ENCODE measurements around the gene VGLL4.
A peak's percentile ranks its signal among the peaks of the same experiment; 100 is the strongest.
"Not testable (repeated sequence)": the region's sequence is repeated elsewhere in the genome, so short reads cannot be mapped to it uniquely, and the experiment has no call there.

The VGLL4 gene

GRCh38 chr3:11643605-11644087 is at the start of gene VGLL4:
TSS of gene VGLL4 (minus strand) at chr3:11643915. CDS start at chr3:11643518, 397 bp downstream.
- peak; percentile 65 for DNase-seq (ENCODE audit: low read depth)

GRCh38 chr3:11692532-11692813 is 48.8 kb upstream of the VGLL4 start:
- DNase-seq (ENCODE audit: low read depth), result no peak

DNA sequence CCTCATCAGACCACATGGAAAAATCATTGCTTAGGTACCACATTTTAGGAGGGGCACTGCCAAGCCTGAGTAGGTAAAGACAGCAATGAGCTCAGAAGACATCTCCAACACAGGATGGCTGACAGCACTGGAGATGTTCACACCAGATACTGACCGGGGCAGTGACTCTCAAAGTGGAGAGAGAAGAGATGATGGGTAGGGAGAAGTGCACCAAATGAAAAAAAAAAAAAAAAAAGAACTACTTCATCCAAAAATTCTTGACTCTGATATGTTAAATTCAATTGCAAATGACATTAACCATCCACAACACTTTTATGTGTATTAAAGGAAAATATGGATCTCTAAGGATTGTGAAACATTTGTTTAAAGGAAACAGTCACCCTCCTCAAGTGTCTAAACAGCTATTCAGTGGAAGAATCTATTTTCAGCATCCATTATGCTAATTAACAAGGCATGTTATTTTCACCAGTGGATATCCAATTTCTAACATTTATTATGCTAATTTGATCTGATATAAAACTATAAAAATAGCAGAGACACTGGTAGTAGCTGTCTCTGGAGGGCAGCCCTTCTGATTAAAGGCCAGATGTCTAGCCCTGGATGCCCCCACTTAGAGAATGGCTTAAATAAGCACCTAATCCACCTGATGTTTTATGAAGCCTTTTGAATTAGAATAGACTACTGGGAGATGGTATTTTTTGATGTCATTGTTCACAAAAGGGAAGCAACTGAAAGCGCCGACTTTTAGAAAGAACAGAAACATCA is 48.2 kb upstream of the VGLL4 start:
- no peak for DNase-seq (ENCODE audit: low read depth)

- no peak for DNase-seq (ENCODE audit: low read depth)
These were observed 47.4 kb upstream of the VGLL4 start for GRCh38 chr3:11690863-11691766.

DNA sequence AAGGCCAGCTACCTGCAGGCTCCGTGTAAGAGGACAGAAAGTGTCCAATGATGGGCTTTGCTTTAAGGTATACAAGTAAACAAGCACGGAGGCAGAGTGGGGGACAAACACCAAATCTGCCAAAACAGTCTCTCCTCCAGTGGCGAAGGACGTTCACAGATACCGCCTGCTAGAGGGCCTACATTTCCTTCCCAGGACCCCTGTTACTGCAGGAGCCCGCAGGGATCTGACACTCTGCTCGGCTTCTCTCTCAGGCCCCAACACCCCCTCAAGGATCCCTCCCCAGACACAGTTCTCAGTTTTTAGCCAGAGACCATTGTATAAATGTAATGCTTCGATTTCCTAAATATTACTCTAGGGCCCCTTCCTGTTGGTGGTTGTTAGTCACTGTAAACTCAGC is 46.0 kb upstream of the VGLL4 start:
- DNase-seq (ENCODE audit: low read depth), result no peak

GRCh38 chr3:11684980-11685379 is 41.3 kb upstream of the VGLL4 start:
- DNase-seq (ENCODE audit: low read depth), result not testable (repeated sequence)

- DNase-seq (ENCODE audit: low read depth), result no peak
These were observed 36.8 kb upstream of the VGLL4 start for GRCh38 chr3:11680509-11680908.

DNA sequence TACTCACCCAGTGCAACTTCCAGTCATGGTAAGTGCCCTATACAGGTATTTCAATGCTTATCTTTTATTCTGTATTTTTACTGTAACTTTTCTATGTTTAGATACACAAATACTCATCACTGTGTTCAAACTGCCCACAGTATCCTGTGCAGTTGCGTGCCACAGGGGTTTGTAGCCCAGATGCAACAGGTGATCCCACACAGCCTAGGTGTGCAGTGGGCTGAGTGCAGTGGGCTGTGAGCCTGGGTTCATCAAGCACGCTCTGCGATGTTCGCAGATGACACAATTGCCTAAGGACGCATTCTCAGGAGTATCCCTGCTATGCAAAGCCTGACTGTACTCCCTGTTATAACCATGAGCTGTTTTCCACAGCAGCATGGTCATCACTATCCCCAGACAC is 36.2 kb upstream of the VGLL4 start:
- DNase-seq (ENCODE audit: low read depth), result no peak

DNA sequence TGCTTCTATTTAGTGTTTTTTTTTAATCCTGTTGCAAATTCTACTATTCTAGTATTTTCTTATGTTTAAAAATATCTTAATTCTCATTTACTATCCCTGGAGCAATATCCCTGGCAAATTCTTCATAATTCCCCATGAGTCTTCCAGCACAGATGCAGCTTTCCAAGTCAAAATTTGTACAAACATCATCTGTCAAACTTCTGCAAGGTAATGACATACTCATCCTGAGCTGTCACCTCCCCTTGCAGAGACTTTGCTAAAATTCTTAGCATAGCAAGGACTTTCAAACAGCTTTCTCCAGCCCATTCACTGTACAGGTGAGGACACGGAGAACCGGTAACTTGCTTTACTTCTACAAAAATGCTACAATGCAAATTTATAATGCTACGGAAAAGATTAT is 28.6 kb upstream of the VGLL4 start:
- no peak for DNase-seq (ENCODE audit: low read depth)

- no peak for DNase-seq (ENCODE audit: low read depth)
These were observed 28.0 kb upstream of the VGLL4 start for GRCh38 chr3:11671648-11672100.

DNA sequence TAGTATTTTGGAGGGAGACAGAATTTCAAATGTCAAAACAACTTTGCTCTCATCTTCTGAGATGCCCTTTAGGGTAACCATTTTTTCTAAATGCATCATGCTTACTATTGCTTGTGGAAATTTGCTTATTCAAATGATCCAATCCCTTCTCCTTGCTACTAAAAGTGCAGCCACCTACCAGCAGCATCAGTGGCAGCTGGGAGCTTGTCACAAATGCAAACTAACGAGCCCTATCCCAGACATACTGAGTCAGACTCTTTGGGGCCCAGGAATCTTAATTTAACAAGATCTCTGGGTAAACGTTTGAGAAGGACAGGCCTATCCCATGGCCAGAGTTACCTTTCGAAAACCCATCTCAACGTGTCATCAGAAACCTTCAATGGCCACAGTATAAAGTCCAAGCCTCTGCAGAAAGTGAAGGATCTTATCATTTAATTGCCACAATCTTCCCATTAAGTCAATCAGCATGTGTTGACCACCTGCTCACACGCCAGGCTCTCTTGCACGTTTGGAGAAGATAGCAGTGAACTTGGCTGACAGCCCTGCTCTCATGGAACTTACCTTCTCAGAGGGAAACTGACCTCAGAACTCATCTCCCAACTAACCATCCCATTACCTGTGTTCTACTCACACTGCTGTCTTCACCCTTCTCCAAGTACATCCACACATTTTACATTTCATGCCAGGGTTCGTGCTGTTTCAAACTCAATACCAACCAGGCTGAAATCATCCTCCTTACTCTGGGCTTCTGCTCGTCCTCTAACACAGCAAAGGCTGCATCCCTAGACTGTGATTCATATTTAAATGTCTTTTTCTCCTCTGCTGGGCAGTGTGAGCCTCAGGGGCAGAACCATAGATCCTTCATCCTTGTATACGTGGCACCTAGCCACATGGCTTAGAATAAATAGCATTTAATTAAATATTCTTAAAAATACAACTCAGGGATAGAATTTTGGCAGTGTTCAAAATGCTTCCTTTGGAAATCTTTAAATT is 24.8 kb upstream of the VGLL4 start:
- DNase-seq (ENCODE audit: low read depth), result no peak

- DNase-seq (ENCODE audit: low read depth), result no peak
These were observed 21.6 kb upstream of the VGLL4 start for GRCh38 chr3:11665331-11665730.

- DNase-seq (ENCODE audit: low read depth), result no peak
These were observed 18.8 kb upstream of the VGLL4 start for GRCh38 chr3:11662392-11662990.

DNA sequence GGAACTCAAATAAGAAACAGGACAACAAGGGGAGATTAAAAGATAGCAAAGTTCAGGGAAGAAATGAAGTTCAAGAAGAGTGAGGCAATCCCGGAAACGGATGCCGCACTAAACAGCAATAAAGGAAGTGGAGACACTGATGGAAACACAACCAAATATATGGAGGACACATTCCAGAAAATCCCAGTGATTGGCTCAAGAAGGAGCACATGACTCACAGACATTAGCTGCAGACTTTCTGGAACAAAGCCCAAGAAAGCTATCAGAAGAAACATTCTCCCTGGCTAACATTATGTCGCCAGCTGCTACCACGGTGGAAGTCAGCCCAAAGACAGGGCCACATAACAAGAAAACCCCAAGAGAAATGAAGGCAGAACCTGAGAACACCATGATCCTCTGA is 18.1 kb upstream of the VGLL4 start:
- no peak for DNase-seq (ENCODE audit: low read depth)

DNA sequence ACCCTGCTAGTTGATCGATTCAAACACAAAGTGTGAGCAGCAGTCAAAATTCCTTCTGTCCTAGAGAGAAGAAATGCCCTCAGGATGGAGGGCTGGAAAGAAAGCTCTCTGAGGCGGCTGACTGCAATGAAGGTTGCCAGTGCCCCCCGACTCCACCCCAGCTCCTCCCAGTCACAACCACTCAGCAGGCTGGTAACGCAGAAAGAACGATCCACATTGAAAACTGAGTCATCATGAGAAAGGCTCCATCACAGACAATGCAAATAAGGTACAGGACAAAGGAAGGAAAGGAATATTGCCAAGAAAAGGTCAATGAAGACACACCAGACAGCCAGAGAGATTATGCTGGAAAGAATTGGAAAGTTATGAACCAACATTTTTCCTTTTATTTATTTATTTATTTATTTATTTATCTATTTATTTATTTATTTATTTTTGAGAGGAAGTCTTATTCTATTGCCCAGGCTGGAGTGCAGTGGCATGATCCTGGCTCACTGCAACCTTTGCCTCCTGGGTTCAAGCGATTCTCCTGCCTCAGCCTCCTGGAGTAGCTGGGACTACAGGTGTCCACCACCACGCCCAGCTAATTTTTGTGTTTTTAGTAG is 17.4 kb upstream of the VGLL4 start:
- DNase-seq (ENCODE audit: low read depth), result no peak

DNA sequence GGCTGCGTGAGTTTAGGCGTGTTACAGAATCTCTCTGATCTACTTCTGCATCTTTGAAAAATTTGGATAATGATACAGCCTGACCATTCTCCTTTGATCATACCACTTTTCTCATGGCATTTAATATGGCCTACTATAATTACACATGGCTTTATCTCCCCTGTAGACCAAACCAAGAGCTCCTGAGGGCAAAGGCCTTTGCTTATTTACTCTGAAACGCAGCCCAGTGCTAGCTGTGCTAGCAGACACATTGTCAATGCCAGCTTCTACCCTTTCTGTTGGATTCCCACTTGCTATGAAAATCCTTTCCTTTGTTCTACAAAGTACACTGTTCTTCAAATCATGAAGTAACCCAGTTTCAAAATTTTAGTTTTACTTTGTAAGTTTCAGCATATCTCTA is 16.5 kb upstream of the VGLL4 start:
- DNase-seq (ENCODE audit: low read depth), result no peak

DNA sequence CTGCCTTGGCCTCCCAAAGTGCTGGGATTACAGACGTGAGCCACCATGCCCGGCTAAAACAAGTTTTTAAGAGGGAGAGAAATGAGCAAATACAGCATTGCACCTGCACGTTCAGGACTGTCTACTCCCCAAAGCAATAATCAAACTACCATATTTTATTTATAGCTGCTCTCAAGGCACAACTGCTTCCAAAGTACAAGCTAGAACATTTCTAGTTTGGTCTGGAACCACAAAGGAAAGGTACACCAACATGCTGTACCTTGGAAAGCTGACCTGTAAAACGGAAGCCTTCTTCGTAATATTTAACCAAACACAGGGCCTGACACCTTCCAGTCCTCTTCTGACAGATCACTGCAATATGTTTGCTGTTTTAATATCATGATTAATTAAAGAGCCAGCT is 14.5 kb upstream of the VGLL4 start:
- no peak for DNase-seq (ENCODE audit: low read depth)

GRCh38 chr3:11655196-11655928 is 11.6 kb upstream of the VGLL4 start:
- DNase-seq (ENCODE audit: low read depth), result no peak

- DNase-seq (ENCODE audit: low read depth), result no peak
These were observed 10.5 kb upstream of the VGLL4 start for GRCh38 chr3:11654166-11654565.

DNA sequence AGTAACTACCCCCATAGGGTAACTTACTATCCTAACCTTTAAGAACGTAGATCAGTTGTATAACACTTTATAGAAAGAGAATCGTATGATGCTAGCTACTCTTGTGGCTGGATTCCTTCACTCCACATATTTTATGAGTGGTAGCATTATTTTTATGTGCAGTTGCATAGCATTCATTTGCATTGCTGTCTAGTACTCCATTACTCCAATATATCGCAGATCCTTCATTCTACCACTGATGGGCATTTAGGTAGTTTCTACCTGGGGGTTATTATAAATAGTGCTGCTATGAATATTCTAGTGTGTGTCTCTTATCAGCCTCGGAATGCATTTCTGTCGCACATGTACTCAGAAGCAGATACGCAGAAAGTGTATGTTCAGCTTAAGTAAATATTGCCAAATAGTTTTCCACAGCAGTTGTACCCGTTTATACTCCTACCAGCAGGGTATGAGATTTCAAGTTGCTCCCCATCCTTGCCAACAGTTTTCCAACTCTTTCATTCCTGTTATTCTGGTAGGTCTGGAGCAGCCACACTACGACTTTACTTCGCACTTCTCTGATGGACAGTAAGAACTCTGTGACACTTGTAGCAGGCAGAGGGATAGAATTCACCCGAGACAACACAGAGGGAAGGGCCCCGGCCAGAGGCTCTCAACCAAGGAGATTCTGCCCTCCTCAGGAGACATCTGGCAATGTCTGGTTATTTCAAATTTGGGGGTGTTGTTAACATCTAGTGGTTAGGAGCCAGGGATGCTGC is 9.8 kb upstream of the VGLL4 start:
- DNase-seq (ENCODE audit: low read depth), result no peak

Data from activated T-cell treated with anti-CD3 and anti-CD28 coated beads for 24 hours (primary cell).